ENCODE results near the gene PAPOLA. TPM values are rescaled to one million over a fixed set of nuclear protein-coding genes. Genes with fewer than 3 reads are reported as not detected.

The PAPOLA gene
- total and polyA plus RNA-seq, 2 experiments from 2014 or later, result 198 to 237 TPM

GRCh38 chr14:96579358-96579757 is 77.2 kb downstream of the PAPOLA start:
- no peak for TF ChIP-seq NANOG (IDR thresholded peaks at IDR 0.05; ENCODE audit: borderline replicate concordance)
- no peak for TF ChIP-seq ZNF331 (CRISPR knock-in tag; IDR thresholded peaks at IDR 0.05; ENCODE audit: low read depth)
- TF ChIP-seq EZH2phosphoT487 (IDR thresholded peaks at IDR 0.05; ENCODE audit: unreplicated experiment), result no peak
- no peak for TF ChIP-seq ZNF462 (CRISPR knock-in tag; IDR thresholded peaks at IDR 0.05)
- TF ChIP-seq EZH2 (IDR thresholded peaks at IDR 0.05; ENCODE audit: low read depth, unreplicated experiment), result no peak
- no peak for TF ChIP-seq CREB1 (CRISPR knock-in tag; IDR thresholded peaks at IDR 0.05; ENCODE audit: low read depth)
- TF ChIP-seq STAT1 (IDR thresholded peaks at IDR 0.05; ENCODE audit: unreplicated experiment), result no peak
- TF ChIP-seq ZNF114 (CRISPR knock-in tag; IDR thresholded peaks at IDR 0.05), result no peak
- TF ChIP-seq, protein P1, sequence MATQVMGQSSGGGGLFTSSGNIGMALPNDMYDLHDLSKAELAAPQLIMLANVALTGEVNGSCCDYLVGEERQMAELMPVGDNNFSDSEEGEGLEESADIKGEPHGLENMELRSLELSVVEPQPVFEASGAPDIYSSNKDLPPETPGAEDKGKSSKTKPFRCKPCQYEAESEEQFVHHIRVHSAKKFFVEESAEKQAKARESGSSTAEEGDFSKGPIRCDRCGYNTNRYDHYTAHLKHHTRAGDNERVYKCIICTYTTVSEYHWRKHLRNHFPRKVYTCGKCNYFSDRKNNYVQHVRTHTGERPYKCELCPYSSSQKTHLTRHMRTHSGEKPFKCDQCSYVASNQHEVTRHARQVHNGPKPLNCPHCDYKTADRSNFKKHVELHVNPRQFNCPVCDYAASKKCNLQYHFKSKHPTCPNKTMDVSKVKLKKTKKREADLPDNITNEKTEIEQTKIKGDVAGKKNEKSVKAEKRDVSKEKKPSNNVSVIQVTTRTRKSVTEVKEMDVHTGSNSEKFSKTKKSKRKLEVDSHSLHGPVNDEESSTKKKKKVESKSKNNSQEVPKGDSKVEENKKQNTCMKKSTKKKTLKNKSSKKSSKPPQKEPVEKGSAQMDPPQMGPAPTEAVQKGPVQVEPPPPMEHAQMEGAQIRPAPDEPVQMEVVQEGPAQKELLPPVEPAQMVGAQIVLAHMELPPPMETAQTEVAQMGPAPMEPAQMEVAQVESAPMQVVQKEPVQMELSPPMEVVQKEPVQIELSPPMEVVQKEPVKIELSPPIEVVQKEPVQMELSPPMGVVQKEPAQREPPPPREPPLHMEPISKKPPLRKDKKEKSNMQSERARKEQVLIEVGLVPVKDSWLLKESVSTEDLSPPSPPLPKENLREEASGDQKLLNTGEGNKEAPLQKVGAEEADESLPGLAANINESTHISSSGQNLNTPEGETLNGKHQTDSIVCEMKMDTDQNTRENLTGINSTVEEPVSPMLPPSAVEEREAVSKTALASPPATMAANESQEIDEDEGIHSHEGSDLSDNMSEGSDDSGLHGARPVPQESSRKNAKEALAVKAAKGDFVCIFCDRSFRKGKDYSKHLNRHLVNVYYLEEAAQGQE (IDR thresholded peaks at IDR 0.05; ENCODE audit: unreplicated experiment), result no peak
- TF ChIP-seq JUNB (IDR thresholded peaks at IDR 0.05; ENCODE audit: unreplicated experiment), result no peak
- H3K27ac ChIP-seq (ENCODE audit: low read depth), result no peak overlapping the region
- H3K4me3 ChIP-seq, result no peak overlapping the region
- Mint-ChIP-seq H3K36me3 (ENCODE audit: low read depth) (no peaks in the 10 kb centered on the region), H3K9me3 (no peaks in the 10 kb centered on the region; the same call in 2 of the 3 replicates), H3K27ac (no peak overlapping the region), H3K4me3 (no peak overlapping the region), H3K4me1 (peaks cover 21% of the 10 kb centered on the region), H3K27me3 (ENCODE audit: insufficient read depth, low read depth, poor library complexity) (peaks cover 6% of the 10 kb centered on the region)
- H3K4me1 ChIP-seq (ENCODE audit: insufficient read depth), result peaks cover 11% of the 10 kb centered on the region
- no peaks in the 10 kb centered on the region for H3K36me3 ChIP-seq (ENCODE audit: insufficient read depth)
- H3K4me2 ChIP-seq, result no peak overlapping the region
- no peaks in the 10 kb centered on the region for H4K20me1 ChIP-seq (replicated peaks; ENCODE audit: insufficient read depth)
- no peak for DNase-seq (ENCODE audit: low spot score)
- no peaks in the 10 kb centered on the region for H3K79me2 ChIP-seq (replicated peaks; ENCODE audit: insufficient read depth)
- H3K27me3 ChIP-seq (ENCODE audit: insufficient read depth), result no peaks in the 10 kb centered on the region
- no peak overlapping the region for H2AFZ ChIP-seq
- 0 out of 2 replicates have a peak, but pooled peaks cover 2% of the 10 kb centered on the region for H3F3A ChIP-seq (replicated peaks; ENCODE audit: low read depth)
- ATAC-seq, result no peak
- H3K9me2 ChIP-seq (ENCODE audit: insufficient read depth), result no peaks in the 10 kb centered on the region

Measured in GM23338 (cell line).